Body of pancreas (tissue), 4 donors: ENCODE data around the gene GPR143.

Experiments
- CTCF ChIP-seq, 7 experiments: fragments of 450-650 bp in 4 of 7; fragments of 200-600 bp in 3 of 7; sonication (generic) in 3 of 7; IDR thresholded peaks; one replicate each; pipeline ENCODE4 v1.5.1; 2016 to 2019; ENCODE audit warnings: antibody characterized with exemption in 7 of 7
- POLR2A ChIP-seq, 3 donors: fragments of 450-650 bp; IDR thresholded peaks; one replicate each; pipeline ENCODE4 v1.6.1; 2016; ENCODE audit warnings: antibody characterized with exemption in 3 of 3, mild to moderate bottlenecking in 2 of 3

- no peak for TF ChIP-seq CTCF (IDR thresholded peaks at IDR 0.05)
- no peak for TF ChIP-seq POLR2A (IDR thresholded peaks at IDR 0.05)
Measured at GRCh38 chrX:9690046-9690445, 75.6 kb downstream of the GPR143 start.
